K562 (cell line): ENCODE results near the gene NOTCH1. TPM values are rescaled to one million over a fixed set of nuclear protein-coding genes. Genes with fewer than 3 reads are reported as not detected.

Experiments
- BRD4 ChIP-seq: fragments of 200-600 bp; sonication (generic); IDR thresholded peaks from 2 replicates; pipeline ENCODE4 v1.6.1; 2017; ENCODE audit warnings: inconsistent platforms
- HDAC2 ChIP-seq: fragments of 450-650 bp; IDR thresholded peaks from 2 replicates; pipeline ENCODE4 v1.6.1; 2016; ENCODE audit warnings: mild to moderate bottlenecking
- MED1 ChIP-seq: sonication (generic); formaldehyde crosslinking; IDR thresholded peaks from 2 replicates; pipeline ENCODE4 v1.8.1; 2023; ENCODE audit warnings: missing genetic modification reagents, borderline replicate concordance
- PYGO2 ChIP-seq: fragments of 450-650 bp; IDR thresholded peaks from 2 replicates; pipeline ENCODE4 v1.6.1; 2016; ENCODE audit warnings: mild to moderate bottlenecking, missing genetic modification characterization, moderate library complexity, missing compliant biosample characterization
- RAD21 ChIP-seq, 2 experiments: fragments of 250-450 bp in 1 of 2; fragments of 450-650 bp in 1 of 2; sonication (Bioruptor Pico) in 1 of 2; formaldehyde crosslinking in 1 of 2; IDR thresholded peaks in 1 of 2; conservative IDR thresholded peaks in 1 of 2; 2 replicates each; pipeline versions ENCODE4 v1.4.0 to v1.8.0; 2020 to 2022; ENCODE audit warnings: mild to moderate bottlenecking in 2 of 2, moderate library complexity in 1 of 2
- SREBF1 ChIP-seq: fragments of 150-350 bp; IDR thresholded peaks from 2 replicates; pipeline ENCODE4 v1.6.1; 2014; ENCODE audit warnings: antibody characterized with exemption, low read depth, low read length, borderline replicate concordance
- SUPT5H ChIP-seq: fragments of 450-650 bp; IDR thresholded peaks from 2 replicates; pipeline ENCODE4 v1.6.1; 2016
- polyA plus RNA-seq, 8 experiments: library from polyadenylated mRNA; depleted of rRNA in 4 of 8; stranded (reverse) in 5 of 8; unstranded in 3 of 8; fragments of >200 nt; fragmentation: Nextera tagmentation in 2 of 8; fragmentation: Illumina TruSeq in 1 of 8; extraction: Ambion mirVana in 2 of 8; extraction: Trizol in 1 of 8; gene quantifications; 2 replicates each; pipeline versions ENCODE4 v1.2.1 to v1.2.3, GENCODE V29; 2011 to 2014; ENCODE audit warnings: inconsistent platforms in 1 of 8, missing spikeins in 1 of 8
- total RNA-seq, 7 experiments: library from RNA; depleted of rRNA in 6 of 7; stranded (reverse); fragments of >200 nt in 6 of 7; fragmentation: Illumina TruSeq in 2 of 7; extraction: Trizol in 2 of 7; gene quantifications; 2 replicates each; pipeline versions ENCODE4 v1.2.1 to v1.2.3, GENCODE V29; 2011 to 2021; ENCODE audit warnings: low replicate concordance in 1 of 7
- TF ChIP-seq, protein P1 (sequence below): fragments of 450-650 bp; formaldehyde crosslinking; IDR thresholded peaks from 2 replicates; pipeline ENCODE4 v1.4.0; 2020; ENCODE audit warnings: mild to moderate bottlenecking, mixed read lengths
- TF ChIP-seq, protein P2 (sequence below): fragments of 200-800 bp; sonication (Bioruptor generic); IDR thresholded peaks from 2 replicates; pipeline ENCODE4 v1.6.1; 2017; ENCODE audit warnings: missing genetic modification characterization, missing compliant biosample characterization
- TF ChIP-seq, protein P3 (sequence below), 2 experiments: fragments of 450-650 bp; IDR thresholded peaks; 2 replicates each; pipeline ENCODE4 v1.6.1; 2016; ENCODE audit warnings: mild to moderate bottlenecking in 2 of 2, borderline replicate concordance in 1 of 2, low read depth in 1 of 2, moderate library complexity in 1 of 2
- TF ChIP-seq, protein P4 (sequence below): fragments of 250-450 bp; sonication (Bioruptor Pico); IDR thresholded peaks from 2 replicates; pipeline ENCODE4 v1.5.0; 2022; ENCODE audit warnings: mild to moderate bottlenecking

The NOTCH1 gene
- total and polyA plus RNA-seq, 9 of the 15 experiments (the other 6 are each of a cell fraction or from before 2014, with no cell fraction given), result 0.03 to 31.4 (median 2.3) TPM

DNA sequence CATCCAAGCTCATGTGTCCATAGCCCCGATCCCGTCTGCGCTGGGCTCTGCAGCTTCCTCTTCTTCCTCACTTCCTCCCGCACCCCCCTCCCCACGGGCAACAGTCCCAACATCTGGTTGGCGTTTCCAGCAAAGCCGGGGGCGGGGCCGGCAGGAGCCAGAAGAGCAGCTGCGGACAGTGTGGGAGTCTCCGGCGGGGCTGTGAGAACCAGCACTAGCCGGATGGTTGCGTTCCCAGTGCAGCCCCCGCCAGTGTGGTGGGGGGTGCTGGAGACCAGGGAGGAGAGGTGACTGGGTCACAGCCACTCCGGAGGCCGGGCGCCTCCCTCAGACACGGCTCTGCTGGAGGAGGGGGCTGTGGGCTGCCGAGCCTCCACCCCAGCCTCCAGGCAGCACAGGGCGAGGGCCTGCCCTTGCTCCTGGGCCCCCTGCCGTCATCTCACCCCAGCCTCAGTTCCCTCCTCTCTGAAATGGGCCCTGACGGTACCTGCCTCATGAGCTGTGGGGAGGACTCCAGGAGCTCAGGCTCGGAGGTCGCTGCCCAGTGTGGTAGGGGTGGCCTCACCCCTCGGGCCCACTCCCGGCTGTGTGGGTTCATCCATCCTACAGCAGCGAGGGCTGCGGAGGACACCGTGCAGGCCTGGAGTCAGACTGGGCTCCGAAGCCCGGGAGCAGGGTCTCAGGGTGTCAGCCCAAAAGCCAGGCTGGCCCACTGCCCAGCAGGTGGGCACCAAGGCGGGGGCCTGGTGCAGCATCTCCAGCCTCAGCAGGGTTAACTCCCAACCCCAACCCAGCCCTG is 41.5 kb upstream of the NOTCH1 start (continued):
- TF ChIP-seq RAD21 (CRISPR knock-in tag; conservative IDR thresholded peaks at IDR 0.05 in 1 of 2, IDR thresholded peaks at IDR 0.05 in 1 of 2), result peak; percentile 10 to 18; a peak in 1 of 4 replicates
- peak; percentile 27; the same call in 1 of the 2 replicates for TF ChIP-seq HDAC2
- TF ChIP-seq, protein P1, sequence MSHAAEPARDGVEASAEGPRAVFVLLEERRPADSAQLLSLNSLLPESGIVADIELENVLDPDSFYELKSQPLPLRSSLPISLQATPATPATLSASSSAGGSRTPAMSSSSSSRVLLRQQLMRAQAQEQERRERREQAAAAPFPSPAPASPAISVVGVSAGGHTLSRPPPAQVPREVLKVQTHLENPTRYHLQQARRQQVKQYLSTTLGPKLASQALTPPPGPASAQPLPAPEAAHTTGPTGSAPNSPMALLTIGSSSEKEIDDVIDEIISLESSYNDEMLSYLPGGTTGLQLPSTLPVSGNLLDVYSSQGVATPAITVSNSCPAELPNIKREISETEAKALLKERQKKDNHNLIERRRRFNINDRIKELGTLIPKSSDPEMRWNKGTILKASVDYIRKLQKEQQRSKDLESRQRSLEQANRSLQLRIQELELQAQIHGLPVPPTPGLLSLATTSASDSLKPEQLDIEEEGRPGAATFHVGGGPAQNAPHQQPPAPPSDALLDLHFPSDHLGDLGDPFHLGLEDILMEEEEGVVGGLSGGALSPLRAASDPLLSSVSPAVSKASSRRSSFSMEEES (CRISPR knock-in tag), result no peak
- no peak for TF ChIP-seq BRD4
- TF ChIP-seq, protein P2, sequence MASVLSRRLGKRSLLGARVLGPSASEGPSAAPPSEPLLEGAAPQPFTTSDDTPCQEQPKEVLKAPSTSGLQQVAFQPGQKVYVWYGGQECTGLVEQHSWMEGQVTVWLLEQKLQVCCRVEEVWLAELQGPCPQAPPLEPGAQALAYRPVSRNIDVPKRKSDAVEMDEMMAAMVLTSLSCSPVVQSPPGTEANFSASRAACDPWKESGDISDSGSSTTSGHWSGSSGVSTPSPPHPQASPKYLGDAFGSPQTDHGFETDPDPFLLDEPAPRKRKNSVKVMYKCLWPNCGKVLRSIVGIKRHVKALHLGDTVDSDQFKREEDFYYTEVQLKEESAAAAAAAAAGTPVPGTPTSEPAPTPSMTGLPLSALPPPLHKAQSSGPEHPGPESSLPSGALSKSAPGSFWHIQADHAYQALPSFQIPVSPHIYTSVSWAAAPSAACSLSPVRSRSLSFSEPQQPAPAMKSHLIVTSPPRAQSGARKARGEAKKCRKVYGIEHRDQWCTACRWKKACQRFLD (CRISPR knock-in tag), result peak; percentile 66
- TF ChIP-seq MED1 (CRISPR knock-in tag), result no peak
- no peak for TF ChIP-seq SREBF1
- TF ChIP-seq, protein P3, sequence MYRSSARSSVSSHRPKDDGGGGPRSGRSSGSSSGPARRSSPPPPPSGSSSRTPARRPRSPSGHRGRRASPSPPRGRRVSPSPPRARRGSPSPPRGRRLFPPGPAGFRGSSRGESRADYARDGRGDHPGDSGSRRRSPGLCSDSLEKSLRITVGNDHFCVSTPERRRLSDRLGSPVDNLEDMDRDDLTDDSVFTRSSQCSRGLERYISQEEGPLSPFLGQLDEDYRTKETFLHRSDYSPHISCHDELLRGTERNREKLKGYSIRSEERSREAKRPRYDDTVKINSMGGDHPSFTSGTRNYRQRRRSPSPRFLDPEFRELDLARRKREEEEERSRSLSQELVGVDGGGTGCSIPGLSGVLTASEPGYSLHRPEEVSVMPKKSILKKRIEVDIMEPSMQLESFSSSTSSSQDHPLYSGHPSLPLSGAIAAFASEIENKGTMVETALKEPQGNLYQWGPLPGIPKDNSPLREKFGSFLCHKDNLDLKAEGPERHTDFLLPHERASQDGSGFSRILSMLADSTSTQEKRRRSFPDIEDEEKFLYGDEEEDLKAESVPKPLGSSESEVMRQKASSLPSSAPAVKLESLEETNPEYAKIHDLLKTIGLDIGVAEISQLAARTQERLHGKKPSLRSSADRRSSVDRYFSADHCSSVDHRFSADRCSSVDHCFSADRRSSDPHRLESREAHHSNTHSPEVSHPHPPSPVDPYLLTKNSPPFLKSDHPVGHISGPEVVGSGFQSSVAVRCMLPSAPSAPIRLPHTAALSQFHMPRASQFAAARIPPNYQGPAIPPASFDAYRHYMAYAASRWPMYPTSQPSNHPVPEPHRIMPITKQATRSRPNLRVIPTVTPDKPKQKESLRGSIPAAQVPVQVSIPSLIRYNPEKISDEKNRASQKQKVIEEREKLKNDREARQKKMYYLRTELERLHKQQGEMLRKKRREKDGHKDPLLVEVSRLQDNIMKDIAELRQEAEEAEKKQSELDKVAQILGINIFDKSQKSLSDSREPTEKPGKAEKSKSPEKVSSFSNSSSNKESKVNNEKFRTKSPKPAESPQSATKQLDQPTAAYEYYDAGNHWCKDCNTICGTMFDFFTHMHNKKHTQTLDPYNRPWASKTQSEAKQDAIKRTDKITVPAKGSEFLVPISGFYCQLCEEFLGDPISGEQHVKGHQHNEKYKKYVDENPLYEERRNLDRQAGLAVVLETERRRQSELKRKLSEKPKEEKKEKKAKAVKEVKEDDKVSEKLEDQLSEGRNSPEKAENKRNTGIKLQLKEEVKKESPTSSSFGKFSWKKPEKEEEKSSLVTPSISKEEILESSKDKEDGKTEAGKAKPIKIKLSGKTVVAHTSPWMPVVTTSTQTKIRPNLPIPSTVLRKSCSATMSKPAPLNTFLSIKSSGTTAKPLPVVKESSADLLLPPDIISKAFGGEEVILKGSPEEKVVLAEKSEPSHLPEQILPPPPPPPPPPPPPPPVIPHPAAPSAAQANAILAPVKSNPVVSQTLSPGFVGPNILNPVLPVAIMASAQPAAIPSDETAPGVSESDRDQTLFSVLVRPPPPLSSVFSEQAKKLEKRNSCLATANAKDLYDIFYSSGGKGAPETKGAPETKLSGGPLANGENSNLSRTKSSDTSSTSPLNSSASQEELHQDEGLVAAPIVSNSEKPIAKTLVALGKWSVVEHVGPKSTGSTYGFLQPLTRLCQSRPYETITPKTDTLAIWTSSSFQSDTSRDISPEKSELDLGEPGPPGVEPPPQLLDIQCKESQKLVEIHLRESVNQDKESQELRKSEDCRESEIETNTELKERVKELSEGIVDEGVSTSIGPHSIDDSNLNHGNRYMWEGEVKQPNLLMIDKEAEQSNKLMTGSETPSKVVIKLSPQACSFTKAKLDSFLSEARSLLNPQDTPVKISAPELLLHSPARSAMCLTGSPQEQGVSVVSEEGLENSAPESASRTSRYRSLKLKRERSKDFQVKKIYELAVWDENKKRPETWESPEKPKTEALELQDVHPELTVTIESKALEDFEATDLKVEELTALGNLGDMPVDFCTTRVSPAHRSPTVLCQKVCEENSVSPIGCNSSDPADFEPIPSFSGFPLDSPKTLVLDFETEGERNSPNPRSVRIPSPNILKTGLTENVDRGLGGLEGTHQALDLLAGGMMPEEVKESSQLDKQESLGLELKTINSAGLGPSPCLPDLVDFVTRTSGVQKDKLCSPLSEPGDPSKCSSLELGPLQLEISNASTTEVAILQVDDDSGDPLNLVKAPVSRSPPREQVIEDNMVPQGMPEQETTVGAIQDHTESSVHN (IDR thresholded peaks at IDR 0.05; ENCODE audit: borderline replicate concordance in 1 of 2, low read depth in 1 of 2), result no peak
- peak; percentile 37; the same call in 1 of the 2 replicates for TF ChIP-seq SUPT5H
- no peak for TF ChIP-seq PYGO2 (tag)
- TF ChIP-seq, protein P4, sequence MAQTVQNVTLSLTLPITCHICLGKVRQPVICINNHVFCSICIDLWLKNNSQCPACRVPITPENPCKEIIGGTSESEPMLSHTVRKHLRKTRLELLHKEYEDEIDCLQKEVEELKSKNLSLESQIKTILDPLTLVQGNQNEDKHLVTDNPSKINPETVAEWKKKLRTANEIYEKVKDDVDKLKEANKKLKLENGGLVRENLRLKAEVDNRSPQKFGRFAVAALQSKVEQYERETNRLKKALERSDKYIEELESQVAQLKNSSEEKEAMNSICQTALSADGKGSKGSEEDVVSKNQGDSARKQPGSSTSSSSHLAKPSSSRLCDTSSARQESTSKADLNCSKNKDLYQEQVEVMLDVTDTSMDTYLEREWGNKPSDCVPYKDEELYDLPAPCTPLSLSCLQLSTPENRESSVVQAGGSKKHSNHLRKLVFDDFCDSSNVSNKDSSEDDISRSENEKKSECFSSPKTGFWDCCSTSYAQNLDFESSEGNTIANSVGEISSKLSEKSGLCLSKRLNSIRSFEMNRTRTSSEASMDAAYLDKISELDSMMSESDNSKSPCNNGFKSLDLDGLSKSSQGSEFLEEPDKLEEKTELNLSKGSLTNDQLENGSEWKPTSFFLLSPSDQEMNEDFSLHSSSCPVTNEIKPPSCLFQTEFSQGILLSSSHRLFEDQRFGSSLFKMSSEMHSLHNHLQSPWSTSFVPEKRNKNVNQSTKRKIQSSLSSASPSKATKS (CRISPR knock-in tag), result no peak
